ENCODE results near the gene ARHGEF7.

ARHGEF7 gene

GRCh38 chr13:111267784-111268183, 152.7 kb downstream of the ARHGEF7 start:
- H3K36me3 ChIP-seq (ENCODE audit: control insufficient read depth, insufficient read depth, low read length): peaks cover 11% of the 10 kb centered on the region
- no peak overlapping the region for H3K4me3 ChIP-seq (ENCODE audit: low read depth, low read length)
- H3K9ac ChIP-seq (ENCODE audit: low read depth, low read length): no peak overlapping the region
- H3K9me3 ChIP-seq (ENCODE audit: control insufficient read depth, insufficient read depth, low read length): no peaks in the 10 kb centered on the region
- no peaks in the 10 kb centered on the region for H3K27me3 ChIP-seq (ENCODE audit: control insufficient read depth, insufficient read depth, low read length)
- H3K4me1 ChIP-seq (ENCODE audit: control insufficient read depth, insufficient read depth, low read length): no peaks in the 10 kb centered on the region

DNA sequence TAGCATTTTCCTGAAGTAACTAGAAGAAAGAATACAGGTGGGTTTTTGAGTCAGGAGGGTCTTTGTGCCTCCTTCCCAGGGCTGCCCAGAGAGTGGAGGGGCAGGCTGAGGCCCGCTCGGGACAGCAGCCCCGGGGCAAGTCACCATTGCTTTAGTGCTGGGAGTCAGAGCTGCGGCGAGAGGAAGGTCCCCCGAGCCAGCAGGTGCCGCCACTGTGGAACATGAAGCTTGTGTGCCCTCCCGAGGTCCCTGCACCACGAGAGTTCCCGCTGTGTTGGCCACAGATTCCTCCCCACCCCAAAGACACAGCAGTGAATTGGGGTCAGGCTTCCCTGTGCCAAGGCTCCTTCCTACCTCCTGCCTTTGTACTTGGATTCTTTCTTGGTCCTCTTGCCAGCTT, 154.4 kb downstream of the ARHGEF7 start:
- Histone ChIP-seq H3K27me3 (ENCODE audit: control insufficient read depth, insufficient read depth, low read length) (no peaks in the 10 kb centered on the region), H3K9me3 (ENCODE audit: control insufficient read depth, insufficient read depth, low read length) (no peaks in the 10 kb centered on the region), H3K4me3 (ENCODE audit: low read depth, low read length) (no peak overlapping the region), H3K9ac (ENCODE audit: low read depth, low read length) (no peak overlapping the region), H3K36me3 (ENCODE audit: control insufficient read depth, insufficient read depth, low read length) (peaks cover 17% of the 10 kb centered on the region), H3K4me1 (ENCODE audit: control insufficient read depth, insufficient read depth, low read length) (no peaks in the 10 kb centered on the region)

DNA sequence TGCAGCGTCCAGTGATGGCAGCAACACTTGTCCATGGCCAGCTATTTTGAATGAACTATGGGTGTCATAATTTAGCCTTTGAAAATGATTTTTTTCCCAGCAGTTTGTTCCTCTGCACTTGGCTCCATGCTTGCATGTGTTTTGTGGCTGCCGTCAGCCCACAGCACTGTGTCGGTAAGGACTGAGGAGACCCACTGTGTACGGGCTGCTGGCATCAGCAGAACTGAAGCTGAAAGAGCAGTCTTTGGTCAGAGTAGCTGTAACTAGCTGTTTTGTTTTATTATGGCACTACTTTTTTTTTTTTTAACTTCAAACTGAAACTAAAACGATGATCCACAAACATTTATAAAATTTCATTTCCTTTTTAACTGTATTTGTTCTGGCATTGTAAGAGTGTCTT, 155.0 kb downstream of the ARHGEF7 start:
- Histone ChIP-seq H3K9ac (ENCODE audit: low read depth, low read length) (no peak overlapping the region), H3K36me3 (ENCODE audit: control insufficient read depth, insufficient read depth, low read length) (peaks cover 17% of the 10 kb centered on the region), H3K9me3 (ENCODE audit: control insufficient read depth, insufficient read depth, low read length) (no peaks in the 10 kb centered on the region), H3K27me3 (ENCODE audit: control insufficient read depth, insufficient read depth, low read length) (no peaks in the 10 kb centered on the region), H3K4me1 (ENCODE audit: control insufficient read depth, insufficient read depth, low read length) (no peaks in the 10 kb centered on the region), H3K4me3 (ENCODE audit: low read depth, low read length) (no peak overlapping the region)

GRCh38 chr13:111270765-111271698, 155.9 kb downstream of the ARHGEF7 start:
- H3K27me3 ChIP-seq (ENCODE audit: control insufficient read depth, insufficient read depth, low read length): no peaks in the 10 kb centered on the region
- H3K9ac ChIP-seq (ENCODE audit: low read depth, low read length): no peak overlapping the region
- H3K4me3 ChIP-seq (ENCODE audit: low read depth, low read length): no peak overlapping the region
- H3K36me3 ChIP-seq (ENCODE audit: control insufficient read depth, insufficient read depth, low read length): peaks cover 17% of the 10 kb centered on the region
- H3K4me1 ChIP-seq (ENCODE audit: control insufficient read depth, insufficient read depth, low read length): no peaks in the 10 kb centered on the region
- no peaks in the 10 kb centered on the region for H3K9me3 ChIP-seq (ENCODE audit: control insufficient read depth, insufficient read depth, low read length)

GRCh38 chr13:111272117-111272516, 157.0 kb downstream of the ARHGEF7 start:
- Histone ChIP-seq H3K36me3 (ENCODE audit: control insufficient read depth, insufficient read depth, low read length) (peaks cover 17% of the 10 kb centered on the region), H3K9ac (ENCODE audit: low read depth, low read length) (no peak overlapping the region)

GRCh38 chr13:111275382-111275781, 160.3 kb downstream of the ARHGEF7 start:
- H3K36me3 ChIP-seq (ENCODE audit: control insufficient read depth, insufficient read depth, low read length): peaks cover 12% of the 10 kb centered on the region
- no peaks in the 10 kb centered on the region for H3K9me3 ChIP-seq (ENCODE audit: control insufficient read depth, insufficient read depth, low read length)
- H3K27me3 ChIP-seq (ENCODE audit: control insufficient read depth, insufficient read depth, low read length): no peaks in the 10 kb centered on the region

More at GRCh38 chr13:111272117-111272516, 157.0 kb downstream of the ARHGEF7 start:
- Histone ChIP-seq H3K27me3 (ENCODE audit: control insufficient read depth, insufficient read depth, low read length) (no peaks in the 10 kb centered on the region), H3K4me1 (ENCODE audit: control insufficient read depth, insufficient read depth, low read length) (no peaks in the 10 kb centered on the region), H3K9me3 (ENCODE audit: control insufficient read depth, insufficient read depth, low read length) (no peaks in the 10 kb centered on the region), H3K4me3 (ENCODE audit: low read depth, low read length) (no peak overlapping the region)

DNA sequence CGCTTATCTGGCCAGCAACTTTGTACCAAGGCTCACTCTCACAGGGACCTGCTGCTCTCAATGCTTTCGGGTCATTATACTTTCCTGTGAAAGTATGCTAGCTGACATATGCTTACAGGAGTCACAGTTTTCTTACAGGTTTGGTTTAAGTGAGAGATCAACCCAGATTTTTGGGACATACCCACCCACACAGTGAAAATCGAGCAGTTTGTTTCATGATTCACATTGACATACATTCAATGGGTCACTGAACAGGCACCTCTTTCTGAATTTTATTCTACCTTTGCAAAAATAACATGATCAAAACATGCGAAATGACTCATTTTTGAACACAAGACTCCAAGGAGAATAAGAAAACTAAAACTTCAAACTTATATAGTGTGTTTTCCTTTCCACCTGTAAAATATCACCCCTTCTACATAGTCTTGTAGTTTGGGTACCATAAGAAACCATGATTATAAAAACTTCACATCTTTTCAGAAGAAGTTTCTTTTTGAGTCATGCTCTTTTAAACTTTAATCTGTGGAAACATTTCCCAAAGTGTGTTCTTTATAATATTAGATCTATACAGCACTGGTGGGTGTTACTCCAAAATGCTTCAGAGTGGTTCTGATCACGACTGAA, 161.0 kb downstream of the ARHGEF7 start:
- Histone ChIP-seq H3K27me3 (ENCODE audit: control insufficient read depth, insufficient read depth, low read length) (no peaks in the 10 kb centered on the region), H3K9me3 (ENCODE audit: control insufficient read depth, insufficient read depth, low read length) (no peaks in the 10 kb centered on the region), H3K9ac (ENCODE audit: low read depth, low read length) (no peak overlapping the region), H3K36me3 (ENCODE audit: control insufficient read depth, insufficient read depth, low read length) (peaks cover 10% of the 10 kb centered on the region), H3K4me1 (ENCODE audit: control insufficient read depth, insufficient read depth, low read length) (no peaks in the 10 kb centered on the region), H3K4me3 (ENCODE audit: low read depth, low read length) (no peak overlapping the region)

More at GRCh38 chr13:111275382-111275781, 160.3 kb downstream of the ARHGEF7 start:
- Histone ChIP-seq H3K9ac (ENCODE audit: low read depth, low read length) (no peak overlapping the region), H3K4me3 (ENCODE audit: low read depth, low read length) (no peak overlapping the region), H3K4me1 (ENCODE audit: control insufficient read depth, insufficient read depth, low read length) (no peaks in the 10 kb centered on the region)

DNA sequence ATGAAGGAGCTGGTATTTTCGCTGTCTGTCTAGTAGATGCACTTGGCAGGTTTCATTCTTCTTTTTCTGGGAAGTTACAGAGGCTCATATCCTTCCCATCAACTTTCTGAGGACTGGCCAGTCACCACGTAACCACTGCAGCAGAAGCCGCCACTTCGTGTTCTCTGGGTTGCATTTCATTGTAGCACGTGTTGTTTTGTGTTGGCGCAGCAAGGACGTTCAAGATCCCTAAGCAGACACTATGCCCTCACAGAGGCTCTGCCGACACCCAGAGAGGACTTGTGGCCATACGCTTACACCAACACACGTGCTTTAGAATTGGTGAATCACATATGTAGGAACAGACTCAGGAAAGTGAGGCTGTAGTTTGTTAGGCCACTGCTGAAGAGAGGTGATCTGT, 163.1 kb downstream of the ARHGEF7 start:
- H3K4me3 ChIP-seq (ENCODE audit: low read depth, low read length): no peak overlapping the region
- no peaks in the 10 kb centered on the region for H3K27me3 ChIP-seq (ENCODE audit: control insufficient read depth, insufficient read depth, low read length)
- H3K36me3 ChIP-seq (ENCODE audit: control insufficient read depth, insufficient read depth, low read length): peaks cover 10% of the 10 kb centered on the region
- H3K9me3 ChIP-seq (ENCODE audit: control insufficient read depth, insufficient read depth, low read length): no peaks in the 10 kb centered on the region
- H3K4me1 ChIP-seq (ENCODE audit: control insufficient read depth, insufficient read depth, low read length): no peaks in the 10 kb centered on the region
- H3K9ac ChIP-seq (ENCODE audit: low read depth, low read length): no peak overlapping the region

DNA sequence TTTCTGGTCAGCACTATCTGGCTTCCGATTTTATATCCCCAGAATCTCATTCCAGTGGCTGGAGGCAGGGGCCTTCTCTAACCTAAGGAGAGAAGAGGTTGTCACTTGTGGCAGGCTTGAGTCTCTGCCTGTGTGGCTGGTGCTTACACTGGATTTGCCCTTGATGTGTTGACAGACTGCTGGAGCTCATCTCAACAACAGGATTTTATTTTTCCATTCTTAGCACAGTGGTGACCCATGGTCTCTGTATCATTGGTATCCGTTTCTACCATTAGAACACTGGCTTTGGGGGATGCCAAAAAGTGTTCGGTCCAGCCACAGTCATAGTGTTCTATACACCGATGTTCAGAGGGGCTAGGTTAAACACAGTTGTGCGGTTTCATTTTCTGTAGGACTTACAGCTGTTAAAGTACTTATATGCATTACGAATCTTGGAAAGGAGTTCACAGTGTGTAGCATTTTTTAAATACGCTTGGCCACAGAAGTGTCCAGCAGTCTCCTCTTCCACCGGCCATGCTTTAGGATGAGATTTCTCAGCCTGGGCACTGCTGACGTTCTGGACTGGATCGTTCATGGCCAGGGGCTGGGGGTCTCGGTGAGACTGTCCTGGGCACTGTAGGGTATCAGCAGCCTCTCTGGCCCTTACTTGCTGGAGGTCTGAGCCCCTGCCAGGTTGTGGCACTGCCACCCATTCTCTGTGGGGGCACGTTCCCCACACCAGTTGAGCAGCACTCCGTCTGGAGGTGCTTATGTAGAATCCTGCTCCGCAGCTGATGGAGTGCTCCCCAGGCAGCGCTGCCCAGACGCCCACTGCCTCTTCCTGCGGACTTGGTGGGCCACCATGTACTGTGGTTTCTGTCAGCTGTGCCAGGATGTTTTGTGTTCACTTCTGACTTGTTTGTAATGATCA, 163.9 kb downstream of the ARHGEF7 start:
- Histone ChIP-seq H3K9ac (ENCODE audit: low read depth, low read length) (no peak overlapping the region), H3K4me1 (ENCODE audit: control insufficient read depth, insufficient read depth, low read length) (no peaks in the 10 kb centered on the region), H3K36me3 (ENCODE audit: control insufficient read depth, insufficient read depth, low read length) (peaks cover 17% of the 10 kb centered on the region), H3K9me3 (ENCODE audit: control insufficient read depth, insufficient read depth, low read length) (no peaks in the 10 kb centered on the region), H3K27me3 (ENCODE audit: control insufficient read depth, insufficient read depth, low read length) (no peaks in the 10 kb centered on the region), H3K4me3 (ENCODE audit: low read depth, low read length) (no peak overlapping the region)

DNA sequence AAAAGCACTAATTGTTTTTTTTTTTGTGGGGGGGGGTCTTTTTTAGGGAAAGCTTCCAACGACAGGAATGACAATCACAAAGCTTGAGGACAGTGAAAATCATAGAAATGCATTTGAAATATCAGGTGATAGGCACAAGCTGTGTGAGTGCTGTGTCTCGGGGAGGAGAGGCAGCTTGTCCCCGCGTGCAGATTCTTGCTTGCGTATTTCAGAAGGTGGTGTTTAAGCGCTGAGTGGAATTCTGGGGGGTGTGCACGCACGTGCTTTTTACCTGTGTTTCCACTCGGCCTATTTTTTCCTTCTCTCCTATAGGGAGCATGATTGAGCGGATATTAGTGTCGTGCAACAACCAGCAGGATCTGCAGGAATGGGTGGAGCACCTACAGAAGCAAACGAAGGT, 165.1 kb downstream of the ARHGEF7 start:
- Histone ChIP-seq H3K4me1 (ENCODE audit: control insufficient read depth, insufficient read depth, low read length) (no peaks in the 10 kb centered on the region), H3K4me3 (ENCODE audit: low read depth, low read length) (no peak overlapping the region), H3K36me3 (ENCODE audit: control insufficient read depth, insufficient read depth, low read length) (peaks cover 17% of the 10 kb centered on the region), H3K9me3 (ENCODE audit: control insufficient read depth, insufficient read depth, low read length) (no peaks in the 10 kb centered on the region), H3K27me3 (ENCODE audit: control insufficient read depth, insufficient read depth, low read length) (no peaks in the 10 kb centered on the region), H3K9ac (ENCODE audit: low read depth, low read length) (no peak overlapping the region)
